ENCODE data around the gene PIP4K2A.
"Not testable (repeated sequence)": the region's sequence is repeated elsewhere in the genome, so short reads cannot be mapped to it uniquely, and the experiment has no call there.

PIP4K2A gene

GRCh38 chr10:22554461-22555182 is 159.8 kb downstream of the PIP4K2A start:
- DNase-seq (ENCODE audit: low spot score): peak; percentile 78

- no peak for DNase-seq (ENCODE audit: low spot score)
These were observed 160.9 kb downstream of the PIP4K2A start for GRCh38 chr10:22553452-22553995.

GRCh38 chr10:22552888-22553378 is 161.4 kb downstream of the PIP4K2A start:
- DNase-seq (ENCODE audit: low spot score): no peak

- no peak for DNase-seq (ENCODE audit: low spot score)
These were observed 162.6 kb downstream of the PIP4K2A start for GRCh38 chr10:22551681-22552365.

- DNase-seq (ENCODE audit: low spot score): peak; percentile 38
These were observed 163.6 kb downstream of the PIP4K2A start for GRCh38 chr10:22550732-22551131.

GRCh38 chr10:22548344-22548743 is 166.0 kb downstream of the PIP4K2A start:
- DNase-seq (ENCODE audit: low spot score): no peak

- DNase-seq (ENCODE audit: low spot score): no peak
These were observed 168.7 kb downstream of the PIP4K2A start for GRCh38 chr10:22545643-22546042.

- no peak for DNase-seq (ENCODE audit: low spot score)
These were observed 169.9 kb downstream of the PIP4K2A start for GRCh38 chr10:22544325-22545068.

- DNase-seq (ENCODE audit: low spot score): no peak
These were observed 171.6 kb downstream of the PIP4K2A start for GRCh38 chr10:22542773-22543172.

GRCh38 chr10:22541900-22542299 is 172.5 kb downstream of the PIP4K2A start:
- no peak for DNase-seq (ENCODE audit: low spot score)

GRCh38 chr10:22539579-22540298 is 174.6 kb downstream of the PIP4K2A start:
- no peak for DNase-seq (ENCODE audit: low spot score)

GRCh38 chr10:22537810-22538209 is 176.6 kb downstream of the PIP4K2A start:
- DNase-seq (ENCODE audit: low spot score): no peak

GRCh38 chr10:22536620-22537019 is 177.8 kb downstream of the PIP4K2A start:
- DNase-seq (ENCODE audit: low spot score): no peak

- no peak for DNase-seq (ENCODE audit: low spot score)
These were observed 179.4 kb downstream of the PIP4K2A start for GRCh38 chr10:22534849-22535604.

GRCh38 chr10:22531441-22531840 is 182.9 kb downstream of the PIP4K2A start:
- DNase-seq (ENCODE audit: low spot score): no peak

GRCh38 chr10:22531008-22531407 is 183.4 kb downstream of the PIP4K2A start:
- DNase-seq (ENCODE audit: low spot score): no peak

- DNase-seq (ENCODE audit: low spot score): no peak
These were observed 186.9 kb downstream of the PIP4K2A start for GRCh38 chr10:22527520-22527919.

GRCh38 chr10:22524333-22524732 is 190.0 kb downstream of the PIP4K2A start:
- DNase-seq (ENCODE audit: low spot score): not testable (repeated sequence)

- not testable (repeated sequence) for DNase-seq (ENCODE audit: low spot score)
These were observed 193.7 kb downstream of the PIP4K2A start for GRCh38 chr10:22520645-22521044.

- no peak for DNase-seq (ENCODE audit: low spot score)
These were observed 196.1 kb downstream of the PIP4K2A start for GRCh38 chr10:22518167-22518724.

- no peak for DNase-seq (ENCODE audit: low spot score)
These were observed 199.4 kb downstream of the PIP4K2A start for GRCh38 chr10:22515009-22515408.

All from AG20443 (cell line).